Right ventricle myocardium superior (tissue), 1 donor: ENCODE results near the gene HS6ST1. TPM values are rescaled to one million over a fixed set of nuclear protein-coding genes. Genes with fewer than 3 reads are reported as not detected.

Experiments used
- ATAC-seq: fragments of 200-7000 bp; cut with Tn5 transposase; one replicate; pipeline ENCODE4 v1.9.1; 2020; ENCODE audit warnings: mild to moderate bottlenecking; ENCODE audit not compliant: poor library complexity
- DNase-seq: peaks from one replicate; pipeline ENCODE4 v3.0.0-alpha.2; 2020
- intact Hi-C: fragments of 100-400 bp; cut with DNase I; formaldehyde crosslinking; loops from one replicate; pipeline ENCODE4 v1.11.2; 2022
- total RNA-seq: library from RNA; stranded (reverse); fragmentation: NEBNext Ultra II Directional; extraction: Animal tissue kit (Norgen Biotek cat#: 25700); gene quantifications from one replicate; pipeline ENCODE4 v1.2.1, GENCODE V29; 2021
- donor health status: DM: no; HTN: yes; CAD: no; lungs with severe emphysema.

HS6ST1 gene
- total RNA-seq, 1 donor from 2014 or later: 35.1 TPM

DNA sequence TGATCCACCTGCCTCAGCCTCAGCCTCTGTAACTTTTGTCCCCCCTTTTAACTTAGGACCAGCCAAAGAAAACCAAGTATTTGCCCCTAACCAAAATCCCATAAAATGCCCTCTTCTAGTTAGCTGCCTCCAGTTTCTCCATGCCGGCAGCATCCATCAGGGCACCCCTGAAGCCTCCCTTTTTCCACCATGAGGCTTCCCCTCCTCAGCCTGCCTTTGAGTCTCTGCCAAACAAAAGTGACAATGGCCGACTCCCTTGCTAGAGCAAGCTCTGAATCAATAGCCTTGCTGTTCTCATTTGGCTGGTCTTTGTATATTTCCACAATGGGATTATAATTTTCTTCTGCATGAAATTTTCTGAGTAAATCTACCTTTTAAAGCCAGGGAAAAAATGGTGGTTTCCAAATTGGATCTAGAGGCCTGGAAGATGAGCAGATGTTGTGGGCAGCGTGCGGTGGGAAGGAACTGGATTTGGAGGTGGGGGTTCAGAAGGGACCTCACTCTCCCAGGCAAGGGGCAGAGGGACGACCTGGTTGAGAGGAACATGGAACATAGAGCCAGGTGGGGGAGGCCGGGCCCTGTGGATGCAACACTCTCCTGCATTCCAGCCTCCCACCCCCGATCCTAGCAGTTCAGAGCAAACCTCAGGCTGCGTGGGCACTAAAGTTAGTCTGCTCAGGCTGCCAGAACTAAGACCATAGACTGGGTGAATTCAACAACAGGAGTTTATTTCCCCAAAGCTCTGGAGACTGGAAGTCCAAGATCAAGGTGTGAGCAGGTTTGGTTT, 80.6 kb downstream of the HS6ST1 start:
- DNase-seq (no peak), ATAC-seq (no peak)
- intact Hi-C loops: loop anchor here (10.0 kb wide), 1 partner anchor 77 kb away; the partner anchor contains the start of gene HS6ST1

DNA sequence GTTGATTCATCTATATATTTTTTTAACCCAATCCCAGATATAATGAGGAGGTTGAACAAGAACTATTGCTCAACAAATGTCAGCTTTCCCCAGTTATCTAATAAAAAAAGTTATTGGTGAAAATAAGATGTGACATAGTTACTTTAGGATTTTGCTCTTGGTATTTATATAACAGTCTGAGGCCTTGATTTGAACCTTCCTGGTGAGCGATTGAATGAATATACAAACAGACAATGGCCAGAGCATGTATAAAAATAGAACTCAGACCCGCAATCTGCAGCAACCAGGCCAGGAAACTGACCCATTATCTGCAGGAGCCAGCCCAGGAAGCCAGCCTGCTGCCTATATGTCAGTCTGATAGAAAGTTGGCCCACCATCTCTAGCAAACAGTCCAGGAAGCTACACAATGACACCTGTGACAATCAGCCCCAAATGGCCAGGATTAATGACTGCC, 81.6 kb downstream of the HS6ST1 start:
- DNase-seq (no peak), ATAC-seq (peak; percentile 9)
- intact Hi-C loops: loop anchor here (10.0 kb wide), 1 partner anchor 78 kb away; the partner anchor contains the start of gene HS6ST1

GRCh38 chr2:128236491-128237035, 82.1 kb downstream of the HS6ST1 start:
- DNase-seq: no peak
- no peak for ATAC-seq
- intact Hi-C loops: loop anchor here (10.0 kb wide), 1 partner anchor 78 kb away; the partner anchor contains the start of gene HS6ST1

DNA sequence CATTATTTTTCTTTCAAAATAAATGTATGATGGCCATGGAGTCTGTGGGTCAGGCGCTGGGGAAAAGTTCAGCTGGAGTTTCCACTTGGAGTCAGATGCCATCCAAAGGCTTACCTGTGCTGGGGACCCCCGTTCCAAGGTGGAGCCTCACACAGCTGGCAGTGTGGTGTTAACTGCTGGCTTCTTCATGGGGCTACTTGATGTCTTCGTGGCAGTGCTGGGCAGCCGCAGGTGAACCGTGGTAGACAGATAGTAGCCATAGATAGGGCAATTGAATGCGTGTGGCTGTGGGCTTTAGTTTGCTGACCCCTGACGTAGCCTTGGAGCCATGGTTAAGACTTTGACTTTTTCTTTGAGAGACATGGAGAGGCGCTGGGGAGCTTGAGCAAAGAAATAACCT, 83.1 kb downstream of the HS6ST1 start:
- intact Hi-C loops: loop anchor here (10.0 kb wide), 1 partner anchor 79 kb away; the partner anchor contains the start of gene HS6ST1
- ATAC-seq: no peak
- no peak for DNase-seq

DNA sequence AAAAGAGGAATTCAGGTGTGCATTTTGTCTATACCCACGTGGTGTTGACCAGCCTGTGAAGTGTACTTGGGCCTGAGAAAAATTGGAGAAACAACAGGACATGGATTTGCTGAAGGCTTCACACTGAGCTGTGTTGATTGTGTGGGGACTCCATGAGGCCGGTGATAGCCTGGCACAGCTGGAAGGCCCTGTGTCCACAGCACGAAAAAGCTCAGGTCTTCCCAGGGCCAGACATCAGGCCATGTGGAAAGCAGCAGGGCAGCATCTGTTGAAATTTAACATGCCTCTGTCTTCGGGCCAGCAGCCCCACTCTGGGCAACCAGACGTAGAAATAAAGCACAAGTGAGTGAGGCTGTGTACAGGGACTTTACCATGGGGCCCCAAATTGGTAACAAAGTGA, 84.1 kb downstream of the HS6ST1 start:
- DNase-seq (no peak), ATAC-seq (no peak)
- intact Hi-C loops: loop anchor here (5.0 to 10.0 kb wide), 2 partner anchors 57 to 80 kb away; partner anchors contain the start of gene HS6ST1

DNA sequence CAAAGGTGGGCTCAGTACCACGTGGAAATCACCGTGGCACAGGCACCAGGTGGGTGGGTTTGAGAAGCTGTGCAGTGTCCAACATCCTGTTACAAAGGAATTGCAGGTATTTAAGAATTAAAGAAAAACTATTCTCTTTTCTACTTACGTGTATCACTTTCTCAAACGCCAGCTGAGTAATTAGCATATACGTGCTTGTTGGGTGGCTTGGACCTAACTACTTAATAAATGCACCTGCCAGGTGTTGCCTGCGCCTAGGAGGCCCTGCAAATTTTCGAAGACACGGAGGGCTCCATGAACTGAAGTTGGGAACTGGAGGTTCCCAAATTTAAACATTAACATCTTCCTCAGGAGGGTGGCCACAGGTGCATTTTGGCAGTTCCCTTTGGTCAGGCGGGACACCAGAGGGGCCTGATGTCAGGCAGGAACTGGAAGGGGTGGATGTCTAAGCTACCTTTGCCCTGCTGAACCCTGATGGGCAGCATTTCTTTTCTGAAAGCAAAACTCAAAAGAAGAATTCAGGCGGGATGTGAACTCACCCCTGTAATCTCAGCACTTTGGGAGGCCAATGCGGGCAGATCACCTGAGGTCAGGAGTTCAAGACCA, 84.8 kb downstream of the HS6ST1 start:
- DNase-seq: no peak
- no peak for ATAC-seq
- intact Hi-C loops: loop anchor here (5.0 to 10.0 kb wide), 2 partner anchors 57 to 81 kb away; partner anchors contain the start of gene HS6ST1

DNA sequence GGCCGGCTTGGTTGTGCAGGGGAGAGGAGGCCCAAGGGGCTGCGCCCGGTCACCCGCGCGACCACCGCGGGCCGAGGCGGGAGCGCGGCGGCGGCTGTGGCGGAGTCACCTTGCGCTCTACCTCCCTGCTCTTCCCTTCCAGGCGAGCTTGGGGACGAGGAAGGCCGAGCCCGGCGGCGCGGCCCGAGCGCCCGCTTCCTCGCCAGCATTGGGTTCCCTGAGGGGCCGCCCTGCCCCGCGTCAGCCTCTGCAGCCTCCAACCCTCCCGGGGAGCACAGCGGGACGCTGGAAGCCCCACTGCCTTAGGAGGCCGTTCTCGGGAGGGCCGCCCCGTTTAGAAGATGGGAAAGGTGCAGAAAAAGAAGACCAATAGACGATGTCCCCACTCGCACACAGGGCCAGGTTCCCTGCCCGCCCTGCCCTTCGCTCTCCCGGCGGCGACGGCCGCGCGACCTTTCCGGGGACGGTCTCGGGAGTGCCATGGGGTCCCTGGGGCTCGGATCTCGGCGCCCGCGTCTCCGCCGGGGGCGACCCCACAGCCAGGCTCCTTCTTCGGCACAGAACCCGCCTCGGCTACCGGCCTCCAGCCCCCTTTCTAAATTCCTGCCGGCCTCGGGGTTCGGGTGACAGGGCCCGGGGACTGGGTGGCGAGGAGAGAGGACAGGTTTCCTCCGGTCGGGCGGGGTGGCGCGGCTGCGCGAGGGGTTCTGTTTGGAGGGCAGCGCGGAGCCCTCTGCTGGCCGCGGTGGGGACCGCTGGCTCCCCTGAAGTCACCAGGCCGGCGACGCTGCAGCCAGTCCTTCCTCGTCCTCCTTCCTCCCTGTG, 85.5 kb downstream of the HS6ST1 start:
- DNase-seq (peak; percentile 95), ATAC-seq (peak; percentile 99)
- intact Hi-C loops: loop anchor here (5.0 to 10.0 kb wide), 2 partner anchors 56 to 82 kb away; partner anchors contain the start of gene HS6ST1

- no peak for DNase-seq
- no peak for ATAC-seq
- intact Hi-C loops: no loop called here
Observed at GRCh38 chr2:128228894-128229293, 89.8 kb downstream of the HS6ST1 start.

- intact Hi-C loops: no loop called here
- DNase-seq: no peak
- no peak for ATAC-seq
Observed at GRCh38 chr2:128227862-128228261, 90.8 kb downstream of the HS6ST1 start.

GRCh38 chr2:128219891-128220290, 98.8 kb downstream of the HS6ST1 start:
- no peak for ATAC-seq
- intact Hi-C loops: no loop called here
- no peak for DNase-seq

DNA sequence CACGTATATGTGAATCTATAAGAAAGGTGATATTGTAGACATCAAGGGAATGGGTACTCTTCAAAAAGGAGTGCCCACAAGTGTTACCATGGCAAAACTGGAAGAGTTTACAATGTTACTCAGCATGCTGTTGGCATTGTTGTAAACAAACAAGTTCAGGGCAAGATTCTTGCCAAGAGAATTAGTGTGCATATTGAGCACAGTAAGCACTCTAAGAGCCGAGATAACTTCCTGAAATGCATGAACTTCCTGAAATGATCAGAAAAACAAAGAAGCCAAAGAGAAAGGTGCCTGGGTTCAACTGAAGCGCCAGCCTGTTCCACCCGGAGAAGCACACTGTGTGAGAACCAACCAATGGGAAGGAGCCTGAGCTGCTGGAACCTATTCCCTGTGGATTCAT, 101.0 kb downstream of the HS6ST1 start:
- intact Hi-C loops: no loop called here
- DNase-seq (no peak), ATAC-seq (no peak)

DNA sequence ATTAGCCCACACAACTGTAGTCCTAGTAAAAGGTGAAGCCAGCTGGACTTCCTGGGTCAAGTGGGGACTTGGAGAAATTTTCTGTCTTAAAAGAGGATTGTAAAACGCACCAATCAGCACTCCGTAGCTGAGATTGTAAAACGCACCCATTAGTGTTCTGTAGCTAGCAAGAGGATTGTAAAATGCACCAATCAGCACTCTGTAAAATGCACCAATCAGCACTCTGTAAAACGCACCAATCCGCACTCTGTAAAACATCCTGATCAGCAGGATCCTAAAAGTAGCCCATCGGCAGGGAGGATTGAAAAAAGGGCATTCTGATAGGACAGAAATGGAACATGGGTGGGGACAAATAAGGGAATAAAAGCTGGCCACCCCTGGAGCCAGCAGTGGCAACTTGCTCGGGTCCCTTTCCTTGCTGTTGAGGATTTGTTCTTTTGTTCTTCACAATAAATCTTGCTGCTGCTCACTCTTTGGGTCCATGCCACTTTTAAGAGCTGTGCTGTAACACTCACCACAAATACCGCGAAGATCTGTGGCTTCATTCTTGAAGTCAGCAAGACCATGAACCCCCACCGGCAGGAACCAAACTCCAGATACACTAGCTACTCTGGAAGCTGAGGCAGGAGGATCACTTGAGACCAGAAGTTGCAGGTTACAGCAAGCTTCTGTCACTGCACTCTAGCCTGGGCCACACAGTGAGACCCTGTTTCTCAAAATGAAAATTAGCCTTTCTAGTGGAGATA, 102.6 kb downstream of the HS6ST1 start:
- ATAC-seq (no peak), DNase-seq (no peak)
- intact Hi-C loops: no loop called here

Other genes starting within 250 kb of the HS6ST1 start
- gene UGGT1, start 227.7 kb downstream of the HS6ST1 start, total RNA-seq: 21.8 TPM